Suppressor macrophage treated with lipopolysaccharide for 4 hours (primary cell): ENCODE measurements around the gene MLF1.

ENCODE experiments used
- DNase-seq: peaks from one replicate; pipeline ENCODE4 v3.0.0-alpha.2; 2020

The MLF1 gene

DNA sequence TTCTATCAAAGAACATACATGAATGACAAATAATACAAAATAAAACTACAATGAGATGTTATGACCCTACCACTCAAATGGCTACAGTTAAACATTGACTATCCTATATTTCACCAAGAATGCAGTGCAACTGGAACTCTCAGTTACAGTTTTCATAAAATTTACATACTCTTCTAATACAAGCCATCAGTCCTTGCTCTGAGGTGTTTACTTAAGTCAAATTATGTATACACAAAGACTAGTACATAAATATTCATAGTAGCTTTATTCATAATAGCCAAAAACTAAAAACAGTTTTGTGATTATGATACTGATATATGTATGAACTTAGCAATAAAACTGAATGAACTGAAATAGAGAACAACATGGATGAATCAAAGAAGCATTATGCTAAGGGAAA lies 19.2 kb downstream of the MLF1 start:
- DNase-seq: no peak

- no peak for DNase-seq
Measured at GRCh38 chr3:158600787-158601186, 29.8 kb downstream of the MLF1 start.

GRCh38 chr3:158602227-158602626 lies 31.2 kb downstream of the MLF1 start:
- no peak for DNase-seq

GRCh38 chr3:158617982-158618875 lies 47.2 kb downstream of the MLF1 start:
- no peak for DNase-seq

DNA sequence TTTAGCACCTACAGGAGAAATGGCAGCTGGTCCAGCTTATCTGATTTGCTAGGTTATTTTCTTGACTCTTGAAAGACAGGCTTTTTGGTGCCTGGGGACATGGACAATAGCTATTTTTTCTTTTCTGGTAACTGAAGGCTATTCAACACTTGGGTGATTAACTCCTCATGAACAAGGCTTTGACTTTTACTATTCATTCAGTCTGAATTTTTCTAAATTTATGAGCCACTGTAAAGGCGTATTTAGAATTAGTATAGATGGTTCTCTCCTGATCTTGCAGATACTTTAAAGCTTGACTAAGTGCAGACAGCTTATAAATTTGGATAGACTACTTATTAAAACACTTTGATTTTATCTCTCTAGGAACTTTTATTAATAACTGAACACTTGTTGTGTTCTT lies 54.9 kb downstream of the MLF1 start:
- no peak for DNase-seq

GRCh38 chr3:158631981-158632380 lies 61.0 kb downstream of the MLF1 start:
- no peak for DNase-seq

DNA sequence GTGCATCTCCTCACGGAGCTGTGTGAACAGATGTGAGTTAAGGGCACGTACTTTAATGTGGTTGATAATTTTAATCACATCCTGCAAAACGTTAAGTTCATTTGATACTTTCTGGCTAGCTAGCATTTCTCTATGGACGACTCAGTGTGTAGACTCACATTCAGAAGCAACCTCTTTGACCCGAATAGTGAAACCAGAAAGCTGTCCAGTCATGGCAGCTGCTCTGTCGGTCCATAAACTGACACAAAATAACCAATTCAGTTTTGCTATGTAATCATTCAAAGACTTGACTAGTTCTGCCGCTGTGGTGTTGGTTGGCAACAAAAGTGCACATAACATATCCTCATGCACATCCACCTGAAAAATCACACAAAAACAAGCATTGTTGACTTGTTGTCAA lies 69.7 kb downstream of the MLF1 start:
- no peak for DNase-seq

- DNase-seq: no peak
Measured at GRCh38 chr3:158642005-158642404, 71.0 kb downstream of the MLF1 start.

GRCh38 chr3:158642474-158643210 lies 71.6 kb downstream of the MLF1 start:
- DNase-seq: peak; percentile 7

GRCh38 chr3:158644345-158644908 lies 73.4 kb downstream of the MLF1 start, which contains the start of gene GFM1:
TSS of gene GFM1 (plus strand) at chr3:158644527. CDS start at chr3:158644635, 108 bp downstream.
- DNase-seq: peak; percentile 97

DNA sequence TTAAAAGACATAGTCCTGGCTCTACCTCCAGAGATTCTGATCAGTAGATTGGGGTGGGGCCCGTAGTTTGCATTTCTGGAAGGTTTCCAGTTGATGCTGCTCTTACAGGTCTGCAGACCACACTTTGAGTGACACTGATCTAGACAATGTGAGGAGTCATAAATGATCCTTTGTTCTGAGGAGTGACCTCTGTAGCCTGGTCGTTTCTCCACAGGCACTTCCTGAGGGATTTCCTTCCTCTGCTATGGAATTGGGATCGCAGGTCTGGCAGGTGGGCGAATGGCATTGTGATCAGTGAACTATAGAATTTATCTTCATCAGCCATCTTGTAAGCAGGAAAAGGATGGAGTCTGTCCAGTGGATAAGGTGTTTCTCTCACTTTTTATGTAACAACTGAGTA lies 78.8 kb downstream of the MLF1 start:
- no peak for DNase-seq

DNA sequence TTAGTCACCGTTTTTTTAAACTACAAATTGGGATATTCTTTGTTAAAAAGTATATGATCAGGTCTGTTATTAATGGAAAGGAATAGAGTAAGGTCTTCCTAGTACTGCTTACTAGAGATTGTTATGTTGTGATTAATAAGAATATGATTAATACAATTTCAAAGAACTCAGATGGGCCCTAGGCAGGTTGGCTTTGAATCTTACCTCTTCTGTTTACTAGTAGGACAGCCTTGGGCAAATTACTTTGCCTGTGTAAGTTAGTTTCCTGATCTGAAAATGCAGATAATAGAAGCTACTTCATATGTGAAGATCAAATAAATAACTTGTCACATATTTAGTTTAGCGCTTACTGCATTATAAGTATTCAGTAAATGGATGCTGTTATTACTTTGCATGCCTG lies 80.2 kb downstream of the MLF1 start:
- DNase-seq: no peak

DNA sequence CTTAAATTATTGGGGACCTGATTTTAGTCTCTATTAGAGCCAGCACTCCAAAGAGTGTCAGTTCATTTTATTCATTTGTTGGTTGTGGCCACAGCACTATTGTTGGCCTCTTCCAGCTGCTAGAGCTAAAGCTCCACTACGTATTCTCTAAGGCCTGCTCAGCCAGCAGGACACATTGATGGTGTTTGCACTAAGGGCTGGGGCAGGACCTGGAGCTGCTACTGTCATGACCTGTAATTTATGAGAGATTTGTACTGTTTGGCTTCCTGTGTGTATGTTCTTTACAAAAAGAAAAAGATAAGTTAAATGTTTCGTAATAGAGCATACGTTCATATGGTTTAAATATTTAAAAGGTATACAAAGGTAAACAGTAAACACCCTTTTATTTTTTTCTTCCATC lies 81.5 kb downstream of the MLF1 start:
- no peak for DNase-seq
